Liver (tissue), 9 donors: ENCODE measurements around the gene FMN1. TPM values are rescaled to one million over a fixed set of nuclear protein-coding genes. Genes with fewer than 3 reads are reported as not detected.

Source experiments
- DNase-seq: peaks from one replicate; pipeline ENCODE4 v3.0.0-alpha.2; 2017; ENCODE audit warnings: low spot score
- H3K27ac ChIP-seq, 2 donors: one replicate each; pipeline ENCODE4 v1.7.0; 2013; ENCODE audit warnings: inconsistent platforms in 2 of 2, low read length in 2 of 2, control low read depth in 1 of 2, low read depth in 1 of 2, mild to moderate bottlenecking in 1 of 2
- H3K27me3 ChIP-seq, 4 donors: one replicate each; pipeline versions ENCODE4 v1.6.1 to v1.7.0; 2013; ENCODE audit warnings: low read length in 3 of 4, inconsistent platforms in 1 of 4, mild to moderate bottlenecking in 1 of 4, moderate library complexity in 1 of 4; ENCODE audit not compliant: control insufficient read depth in 4 of 4, insufficient read depth in 4 of 4
- H3K36me3 ChIP-seq, 4 donors: one replicate each; pipeline versions ENCODE4 v1.6.1 to v1.7.0; 2013; ENCODE audit warnings: low read length in 3 of 4, mild to moderate bottlenecking in 3 of 4, low read depth in 1 of 4, moderate library complexity in 1 of 4; ENCODE audit not compliant: control insufficient read depth in 4 of 4, insufficient read depth in 3 of 4
- H3K4me1 ChIP-seq, 4 donors: one replicate each; pipeline versions ENCODE4 v1.6.1 to v1.7.0; 2013; ENCODE audit warnings: low read length in 3 of 4, mild to moderate bottlenecking in 3 of 4, moderate library complexity in 1 of 4; ENCODE audit not compliant: control insufficient read depth in 4 of 4, insufficient read depth in 4 of 4
- H3K4me3 ChIP-seq, 3 donors: one replicate each; pipeline versions ENCODE4 v1.6.1 to v1.7.0; 2013; ENCODE audit warnings: low read length in 3 of 3, control low read depth in 1 of 3, low read depth in 1 of 3, mild to moderate bottlenecking in 1 of 3
- H3K9ac ChIP-seq, 2 donors: one replicate each; pipeline ENCODE4 v1.7.0; 2013; ENCODE audit warnings: low read length in 2 of 2, mild to moderate bottlenecking in 2 of 2, moderate library complexity in 2 of 2, control low read depth in 1 of 2, low read depth in 1 of 2
- H3K9me3 ChIP-seq, 4 donors: one replicate each; pipeline versions ENCODE4 v1.6.1 to v1.7.0; 2013; ENCODE audit warnings: low read length in 3 of 4; ENCODE audit not compliant: control insufficient read depth in 4 of 4
- FOXA1 ChIP-seq: IDR thresholded peaks from 2 replicates; pipeline ENCODE4 v1.6.1; 2016; ENCODE audit warnings: antibody characterized with exemption
- HNF4G ChIP-seq: IDR thresholded peaks from 2 replicates; pipeline ENCODE4 v1.6.1; 2016; ENCODE audit warnings: antibody characterized with exemption
- JUND ChIP-seq, 2 donors: IDR thresholded peaks; 2 replicates each; pipeline ENCODE4 v1.6.1; 2016; ENCODE audit warnings: antibody characterized with exemption in 2 of 2
- NR2F2 ChIP-seq: IDR thresholded peaks from 2 replicates; pipeline ENCODE4 v1.6.1; 2016; ENCODE audit warnings: antibody characterized with exemption
- RAD21 ChIP-seq, 2 donors: IDR thresholded peaks; 2 replicates each; pipeline ENCODE4 v1.6.1; 2016; ENCODE audit warnings: antibody characterized with exemption in 2 of 2, mild to moderate bottlenecking in 2 of 2
- REST ChIP-seq: IDR thresholded peaks from 2 replicates; pipeline ENCODE4 v1.6.1; 2016; ENCODE audit warnings: antibody characterized with exemption, mild to moderate bottlenecking
- RXRA ChIP-seq, 2 donors: IDR thresholded peaks; 2 replicates each; pipeline ENCODE4 v1.6.1; 2017 to 2018; ENCODE audit warnings: antibody characterized with exemption in 2 of 2, mild to moderate bottlenecking in 1 of 2
- SP1 ChIP-seq: IDR thresholded peaks from 2 replicates; pipeline ENCODE4 v1.6.1; 2018; ENCODE audit warnings: antibody characterized with exemption, mild to moderate bottlenecking
- YY1 ChIP-seq: IDR thresholded peaks from 2 replicates; pipeline ENCODE4 v1.6.1; 2016; ENCODE audit warnings: antibody characterized with exemption, mild to moderate bottlenecking
- WGBS: extraction: QIAGEN DNeasy Blood & Tissue Kit; methylation state at CpG from one replicate; pipeline ENCODE4 v1.1.7; 2013; 5-methylcytosine and 5-hydroxymethylcytosine counted together
- polyA plus RNA-seq, 2 donors: library from polyadenylated mRNA; stranded (reverse) in 1 of 2; unstranded in 1 of 2; fragments of 200-250 nt in 1 of 2; fragments of >200 nt in 1 of 2; fragmentation: Nextera tagmentation in 1 of 2; extraction: Ambion mirVana in 1 of 2; gene quantifications; one replicate each; pipeline versions ENCODE4 v1.2.1 to v1.2.3, GENCODE V29; 2013 to 2015
- total RNA-seq, 2 donors: library from RNA; depleted of rRNA; stranded (reverse); fragments of >200 nt; gene quantifications; one replicate each; pipeline ENCODE4 v1.2.3, GENCODE V29; 2014
- TF ChIP-seq, protein P1 (sequence below): IDR thresholded peaks from 2 replicates; pipeline ENCODE4 v1.6.1; 2016; ENCODE audit warnings: antibody characterized with exemption
- TF ChIP-seq, protein P2 (sequence below): IDR thresholded peaks from 2 replicates; pipeline ENCODE4 v1.6.1; 2016; ENCODE audit warnings: antibody characterized with exemption
- donor health status: healthy.
- donor health status: healthy.
- donor health status: healthy.
- donor health status: healthy.
- donor health status: healthy.

The FMN1 gene
- total and polyA plus RNA-seq, 4 donors = 0.21 to 5.4 (median 0.53) TPM

- WGBS = 78% methylated on average over 3 of the region's 3 CpGs
- DNase-seq = no peak
- Histone ChIP-seq H3K27ac (no peak overlapping the region), H3K36me3 (no peaks in the 10 kb centered on the region), H3K9me3 (no peaks in the 10 kb centered on the region), H3K9ac (no peak overlapping the region), H3K27me3 (peaks cover 0 to 3% (median 0%) of the 10 kb centered on the region in 4 donors), H3K4me3 (no peak overlapping the region), H3K4me1 (no peaks in the 10 kb centered on the region)
- no peak for TF ChIP-seq FOXA1
- no peak for TF ChIP-seq YY1
- TF ChIP-seq, protein P1, sequence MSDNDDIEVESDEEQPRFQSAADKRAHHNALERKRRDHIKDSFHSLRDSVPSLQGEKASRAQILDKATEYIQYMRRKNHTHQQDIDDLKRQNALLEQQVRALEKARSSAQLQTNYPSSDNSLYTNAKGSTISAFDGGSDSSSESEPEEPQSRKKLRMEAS = no peak
- no peak for TF ChIP-seq JUND (IDR thresholded peaks at IDR 0.05)
- no peak for TF ChIP-seq HNF4G
- no peak for TF ChIP-seq RXRA (IDR thresholded peaks at IDR 0.05)
- TF ChIP-seq NR2F2 = no peak
- TF ChIP-seq RAD21 (IDR thresholded peaks at IDR 0.05) = no peak
- TF ChIP-seq REST = no peak
These were observed 93.5 kb downstream of the FMN1 start for GRCh38 chr15:33101036-33101435.

GRCh38 chr15:33100314-33100713 is 94.2 kb downstream of the FMN1 start:
- H3K36me3 ChIP-seq = no peaks in the 10 kb centered on the region
- no peak overlapping the region for H3K27ac ChIP-seq
- no peaks in the 10 kb centered on the region for H3K27me3 ChIP-seq
- DNase-seq = no peak
- TF ChIP-seq, protein P2, sequence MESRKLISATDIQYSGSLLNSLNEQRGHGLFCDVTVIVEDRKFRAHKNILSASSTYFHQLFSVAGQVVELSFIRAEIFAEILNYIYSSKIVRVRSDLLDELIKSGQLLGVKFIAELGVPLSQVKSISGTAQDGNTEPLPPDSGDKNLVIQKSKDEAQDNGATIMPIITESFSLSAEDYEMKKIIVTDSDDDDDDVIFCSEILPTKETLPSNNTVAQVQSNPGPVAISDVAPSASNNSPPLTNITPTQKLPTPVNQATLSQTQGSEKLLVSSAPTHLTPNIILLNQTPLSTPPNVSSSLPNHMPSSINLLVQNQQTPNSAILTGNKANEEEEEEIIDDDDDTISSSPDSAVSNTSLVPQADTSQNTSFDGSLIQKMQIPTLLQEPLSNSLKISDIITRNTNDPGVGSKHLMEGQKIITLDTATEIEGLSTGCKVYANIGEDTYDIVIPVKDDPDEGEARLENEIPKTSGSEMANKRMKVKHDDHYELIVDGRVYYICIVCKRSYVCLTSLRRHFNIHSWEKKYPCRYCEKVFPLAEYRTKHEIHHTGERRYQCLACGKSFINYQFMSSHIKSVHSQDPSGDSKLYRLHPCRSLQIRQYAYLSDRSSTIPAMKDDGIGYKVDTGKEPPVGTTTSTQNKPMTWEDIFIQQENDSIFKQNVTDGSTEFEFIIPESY = no peak
- no peak for TF ChIP-seq RAD21 (IDR thresholded peaks at IDR 0.05)
- no peak overlapping the region for H3K4me3 ChIP-seq
- H3K9ac ChIP-seq = no peak overlapping the region
- no peaks in the 10 kb centered on the region for H3K9me3 ChIP-seq
- no peaks in the 10 kb centered on the region for H3K4me1 ChIP-seq
- 66% methylated on average over 3 of the region's 3 CpGs for WGBS

GRCh38 chr15:33099739-33100138 is 94.8 kb downstream of the FMN1 start:
- no peak overlapping the region for H3K9ac ChIP-seq
- H3K27me3 ChIP-seq = no peaks in the 10 kb centered on the region
- no peak for TF ChIP-seq FOXA1
- TF ChIP-seq RAD21 (IDR thresholded peaks at IDR 0.05) = no peak
- no peak for TF ChIP-seq HNF4G
- TF ChIP-seq SP1 = no peak
- H3K27ac ChIP-seq = no peak overlapping the region
- 52% methylated on average over 1 of the region's 1 CpG for WGBS
- H3K4me1 ChIP-seq = no peaks in the 10 kb centered on the region
- H3K4me3 ChIP-seq = no peak overlapping the region
- no peaks in the 10 kb centered on the region for H3K9me3 ChIP-seq
- DNase-seq = no peak
- no peaks in the 10 kb centered on the region for H3K36me3 ChIP-seq
